ENCODE results near the gene MFRP. TPM values are rescaled to one million over a fixed set of nuclear protein-coding genes. Genes with fewer than 3 reads are reported as not detected.

The MFRP gene
- total and polyA plus RNA-seq, 9 of the 15 experiments (the other 6 are each of a cell fraction or from before 2014, with no cell fraction given), result not detected

GRCh38 chr11:119356349-119357031 lies 10.0 kb upstream of the MFRP start (continued):
- TF ChIP-seq ID3 (CRISPR knock-in tag; IDR thresholded peaks at IDR 0.05) (no peak), ID3 (tag; IDR thresholded peaks at IDR 0.05) (0 out of 2 replicates have a peak, but pooled peaks have one; percentile 38), ZFP30 (CRISPR knock-in tag; IDR thresholded peaks at IDR 0.05; ENCODE audit: borderline replicate concordance) (no peak), RNF2 (IDR thresholded peaks at IDR 0.05) (no peak), ZNF766 (CRISPR knock-in tag; conservative IDR thresholded peaks at IDR 0.05) (no peak), RBM22 (IDR thresholded peaks at IDR 0.05; ENCODE audit: low read depth, low read length, poor library complexity, severe bottlenecking) (peak; percentile 32), PREB (CRISPR knock-in tag; IDR thresholded peaks at IDR 0.05) (no peak), ZNF586 (CRISPR knock-in tag; conservative IDR thresholded peaks at IDR 0.05) (no peak), PHB2 (IDR thresholded peaks at IDR 0.05; ENCODE audit: low read depth) (no peak; the same call in 1 of the 2 replicates), ZNF24 (IDR thresholded peaks at IDR 0.05) (no peak), MTF1 (CRISPR knock-in tag; IDR thresholded peaks at IDR 0.05; ENCODE audit: borderline replicate concordance) (no peak), POLR2H (tag; IDR thresholded peaks at IDR 0.05; ENCODE audit: low read depth) (no peak), SRSF1 (IDR thresholded peaks at IDR 0.05; ENCODE audit: low read depth, low read length) (no peak), RFX1 (IDR thresholded peaks at IDR 0.05) (no peak), HOXB6 (CRISPR knock-in tag; IDR thresholded peaks at IDR 0.05; ENCODE audit: borderline replicate concordance) (no peak), ERF (CRISPR knock-in tag; IDR thresholded peaks at IDR 0.05) (no peak), RBFOX2 (IDR thresholded peaks at IDR 0.05; ENCODE audit: low read depth, low read length) (peak; percentile 52; the same call in 1 of the 2 replicates), L3MBTL2 (IDR thresholded peaks at IDR 0.05) (peak; percentile 66), ZFP1 (CRISPR knock-in tag; IDR thresholded peaks at IDR 0.05) (no peak), KDM1A (IDR thresholded peaks at IDR 0.05) (peak in 1 of 2 experiments; percentile 24; a peak in 1 of 4 replicates), CBFB (CRISPR knock-in tag; IDR thresholded peaks at IDR 0.05) (no peak), MYNN (IDR thresholded peaks at IDR 0.05) (0 out of 2 replicates have a peak, but pooled peaks have one; percentile 7), MYNN (CRISPR knock-in tag; IDR thresholded peaks at IDR 0.05) (no peak), NR4A1 (CRISPR knock-in tag; IDR thresholded peaks at IDR 0.05) (no peak), NR4A1 (tag; IDR thresholded peaks at IDR 0.05) (no peak), RB1 (IDR thresholded peaks at IDR 0.05; ENCODE audit: low read depth) (peak; percentile 94), ZNF146 (CRISPR knock-in tag; IDR thresholded peaks at IDR 0.05; ENCODE audit: unreplicated experiment) (no peak), DIDO1 (tag; IDR thresholded peaks at IDR 0.05; ENCODE audit: low read depth) (no peak), NONO (IDR thresholded peaks at IDR 0.05; ENCODE audit: low read depth in 2 of 2, low read length in 1 of 2) (no peak), IFI16 (CRISPR knock-in tag; IDR thresholded peaks at IDR 0.05) (no peak)

All from K562 (cell line).